Uterus (tissue), 4 donors: ENCODE results near the gene NACC2. TPM values are rescaled to one million over a fixed set of nuclear protein-coding genes. Genes with fewer than 3 reads are reported as not detected.

Experiments used
- DNase-seq, 2 donors: peaks; one replicate each; pipeline ENCODE4 v3.0.0-alpha.2; 2019 to 2020
- H3K27ac ChIP-seq, 2 donors: fragments of 200-600 bp; sonication (generic); 1 replicate in 1 of 2; 2 replicates in 1 of 2; pipeline ENCODE4 v1.5.1; 2016 to 2018
- H3K27me3 ChIP-seq, 2 donors: fragments of 200-600 bp; sonication (generic); one replicate each; pipeline ENCODE4 v1.5.1; 2018 to 2019; ENCODE audit warnings: control low read depth in 1 of 2
- H3K36me3 ChIP-seq, 2 donors: fragments of 200-600 bp; sonication (generic); one replicate each; pipeline ENCODE4 v1.5.1; 2019; ENCODE audit warnings: control low read depth in 1 of 2
- H3K4me1 ChIP-seq, 2 donors: fragments of 200-600 bp; sonication (generic); one replicate each; pipeline ENCODE4 v1.5.1; 2018 to 2019; ENCODE audit warnings: control low read depth in 1 of 2
- H3K4me3 ChIP-seq, 2 donors: fragments of 200-600 bp; sonication (generic); 1 replicate in 1 of 2; 2 replicates in 1 of 2; pipeline ENCODE4 v1.5.1; 2018 to 2019; ENCODE audit warnings: mild to moderate bottlenecking in 1 of 2
- H3K9me3 ChIP-seq, 2 donors: fragments of 200-600 bp; sonication (generic); one replicate each; pipeline ENCODE4 v1.5.1; 2019; ENCODE audit warnings: control low read depth in 1 of 2
- CTCF ChIP-seq, 4 experiments: fragments of 200-600 bp in 2 of 4; fragments of 450-650 bp in 2 of 4; sonication (generic) in 2 of 4; IDR thresholded peaks; one replicate each; pipeline ENCODE4 v1.5.1; 2016 to 2019; ENCODE audit warnings: antibody characterized with exemption in 4 of 4, mild to moderate bottlenecking in 2 of 4, moderate library complexity in 1 of 4
- POLR2A ChIP-seq, 2 donors: fragments of 450-650 bp; IDR thresholded peaks; one replicate each; pipeline ENCODE4 v1.6.1; 2016; ENCODE audit warnings: antibody characterized with exemption in 2 of 2, mild to moderate bottlenecking in 1 of 2, moderate library complexity in 1 of 2
- intact Hi-C: fragments of 100-400 bp; cut with DNase I; formaldehyde crosslinking; loops from one replicate; pipeline ENCODE4 v1.15.1; 2023; ENCODE audit warnings: low total_unique reads
- total RNA-seq, 4 donors: library from RNA; depleted of rRNA in 3 of 4; stranded (reverse); fragments of >200 nt in 3 of 4; gene quantifications; one replicate each; pipeline versions ENCODE4 v1.1.0 to v1.2.4, GENCODE V29; 2014 to 2023
- donor health status: DM: yes; HTN: yes; CAD: no.

NACC2 gene
- total RNA-seq, 4 donors from 2014 or later: 8.2 to 57.5 (median 19.1) TPM

- TF ChIP-seq CTCF (IDR thresholded peaks at IDR 0.05) (no peak), POLR2A (IDR thresholded peaks at IDR 0.05) (no peak)
- Histone ChIP-seq H3K4me3 (no peak overlapping the region), H3K36me3 (no peaks in the 10 kb centered on the region), H3K27ac (no peak overlapping the region), H3K9me3 (no peaks in the 10 kb centered on the region), H3K27me3 (no peaks in the 10 kb centered on the region), H3K4me1 (peaks cover 0 to 17% of the 10 kb centered on the region in 2 donors)
- intact Hi-C loops: no loop called here
- DNase-seq: no peak
Measured at GRCh38 chr9:136077491-136077890, 17.6 kb downstream of the NACC2 start.

GRCh38 chr9:136075881-136076678 lies 19.0 kb downstream of the NACC2 start:
- H3K4me3 ChIP-seq: no peak overlapping the region
- no peaks in the 10 kb centered on the region for H3K9me3 ChIP-seq
- H3K36me3 ChIP-seq: no peaks in the 10 kb centered on the region
- H3K27me3 ChIP-seq: no peaks in the 10 kb centered on the region
- no peak for TF ChIP-seq POLR2A (IDR thresholded peaks at IDR 0.05)
- TF ChIP-seq CTCF (IDR thresholded peaks at IDR 0.05): no peak
- no peak overlapping the region for H3K27ac ChIP-seq
- intact Hi-C loops: no loop called here
- DNase-seq: no peak
- H3K4me1 ChIP-seq: peaks cover 0 to 10% of the 10 kb centered on the region in 2 donors

- H3K4me3 ChIP-seq: no peak overlapping the region
- DNase-seq: no peak
- TF ChIP-seq POLR2A (IDR thresholded peaks at IDR 0.05) (no peak), CTCF (IDR thresholded peaks at IDR 0.05) (no peak)
- H3K4me1 ChIP-seq: peaks cover 0 to 10% of the 10 kb centered on the region in 2 donors
- no peaks in the 10 kb centered on the region for H3K36me3 ChIP-seq
- no peaks in the 10 kb centered on the region for H3K9me3 ChIP-seq
- intact Hi-C loops: no loop called here
- no peaks in the 10 kb centered on the region for H3K27me3 ChIP-seq
- H3K27ac ChIP-seq: no peak overlapping the region
Measured at GRCh38 chr9:136075134-136075841, 19.8 kb downstream of the NACC2 start.

- Histone ChIP-seq H3K9me3 (no peaks in the 10 kb centered on the region), H3K4me1 (peaks cover 0 to 6% of the 10 kb centered on the region in 2 donors), H3K27me3 (no peaks in the 10 kb centered on the region), H3K36me3 (no peaks in the 10 kb centered on the region), H3K4me3 (no peak overlapping the region), H3K27ac (no peak overlapping the region)
- intact Hi-C loops: no loop called here
- DNase-seq: no peak
- TF ChIP-seq CTCF (IDR thresholded peaks at IDR 0.05) (no peak), POLR2A (IDR thresholded peaks at IDR 0.05) (no peak)
Measured at GRCh38 chr9:136074706-136075105, 20.4 kb downstream of the NACC2 start.
